Activated T-cell treated with anti-CD3 and anti-CD28 coated beads, Interleukin-2, amount 50 U/mL, for 4 hours (primary cell): ENCODE data around the gene NCAN. TPM values are rescaled to one million over a fixed set of nuclear protein-coding genes. Genes with fewer than 3 reads are reported as not detected.
A peak's percentile ranks its signal among the peaks of the same experiment; 100 is the strongest.

Source experiments
- ATAC-seq, 2 donors: fragments of 200-7000 bp; cut with Tn5 transposase; one replicate each; pipeline ENCODE4 v1.10.0; 2021
- DNase-seq: peaks from one replicate; pipeline ENCODE4 v3.0.0-alpha.2; 2020
- H3K27me3 Mint-ChIP-seq: one replicate; pipeline ENCODE4 v1.8.0; 2021; ENCODE audit warnings: low read depth, mixed read lengths
- H3K36me3 Mint-ChIP-seq: one replicate; pipeline ENCODE4 v1.8.0; 2022; ENCODE audit warnings: mixed read lengths; ENCODE audit not compliant: insufficient read depth
- H3K4me1 Mint-ChIP-seq: one replicate; pipeline ENCODE4 v1.8.0; 2021; ENCODE audit warnings: low read depth, mixed read lengths
- H3K4me3 Mint-ChIP-seq: one replicate; pipeline ENCODE4 v1.8.0; 2021; ENCODE audit warnings: mild to moderate bottlenecking, moderate library complexity, mixed read lengths
- H3K9me3 Mint-ChIP-seq: one replicate; pipeline ENCODE4 v1.8.0; 2021; ENCODE audit warnings: mixed read lengths
- total RNA-seq, 3 donors: library from RNA; stranded (reverse); gene quantifications; one replicate each; pipeline ENCODE4 v1.2.1, GENCODE V29; 2021

The NCAN gene
- total RNA-seq, 3 donors from 2014 or later, result 0.05 to 0.08 TPM; not detected in 1

DNA sequence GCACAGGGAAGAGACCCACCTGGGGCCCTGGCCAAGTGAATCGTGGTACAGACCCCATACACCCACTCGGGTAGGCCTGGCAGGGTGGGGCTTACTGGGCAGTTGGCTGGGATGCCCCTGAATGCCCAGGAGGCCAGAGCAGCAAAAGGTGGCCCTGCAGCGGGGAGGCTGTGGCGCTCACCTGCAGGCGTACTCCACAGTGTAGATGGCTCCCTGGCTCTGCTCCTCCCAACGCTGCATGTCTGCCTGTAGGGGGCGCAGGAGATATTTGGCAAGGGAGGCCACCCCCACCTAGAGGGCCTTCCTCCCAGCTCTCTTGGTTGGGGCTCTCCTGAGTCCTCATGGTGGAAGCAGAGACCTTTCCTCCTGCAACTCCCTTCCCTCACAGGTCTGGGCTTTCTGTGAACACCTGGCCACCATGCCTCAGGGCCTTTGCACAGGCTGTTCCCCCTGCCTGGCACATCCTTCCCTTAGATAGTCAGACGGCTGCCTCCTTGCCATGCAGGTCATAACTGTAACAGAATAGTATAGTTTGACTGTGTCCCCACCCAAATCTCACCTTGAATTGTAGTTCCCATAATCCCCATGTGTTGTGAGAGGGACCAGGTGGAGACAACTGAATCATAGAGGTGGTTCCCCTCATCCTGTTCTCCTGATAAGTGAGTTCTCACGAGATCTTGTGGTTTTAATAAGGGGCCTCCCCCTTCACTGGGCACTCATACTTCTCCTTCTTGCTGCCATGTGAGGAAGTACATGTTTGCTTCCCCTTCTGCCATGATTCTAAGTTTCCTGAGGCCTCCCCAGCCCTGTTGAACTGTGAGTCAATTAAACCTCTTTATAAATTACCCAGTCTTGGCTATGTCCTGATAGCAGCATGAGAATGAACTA lies 25.7 kb upstream of the NCAN start:
- Mint-ChIP-seq H3K27me3 (no peaks in the 10 kb centered on the region), H3K4me1 (peaks cover 33% of the 10 kb centered on the region), H3K9me3 (no peaks in the 10 kb centered on the region), H3K4me3 (no peak overlapping the region), H3K36me3 (peaks cover 26% of the 10 kb centered on the region)
- DNase-seq (peak; percentile 57), ATAC-seq (peak; percentile 91 to 93)

DNA sequence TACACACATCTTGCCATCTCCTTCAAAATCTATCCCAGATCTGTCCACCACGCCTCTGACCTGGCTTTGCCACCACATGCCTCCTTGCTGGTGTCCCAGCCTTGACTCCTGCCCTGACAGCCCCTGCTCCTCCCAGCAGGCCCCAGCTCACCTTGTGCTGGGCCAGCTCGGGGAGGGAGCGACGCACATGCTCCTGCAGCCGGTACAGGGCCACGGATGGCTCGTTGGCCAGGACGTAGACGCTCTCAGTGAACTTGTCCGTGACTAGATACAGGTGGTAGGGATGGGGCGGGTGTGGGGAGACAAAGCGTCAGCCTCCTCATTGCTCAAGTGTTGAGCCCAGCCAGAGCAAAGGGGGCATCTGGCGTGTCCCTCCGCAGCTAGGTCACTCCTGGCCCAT lies 25.0 kb upstream of the NCAN start:
- H3K4me1 Mint-ChIP-seq, result peaks cover 36% of the 10 kb centered on the region
- ATAC-seq (no peak), DNase-seq (no peak)
- no peaks in the 10 kb centered on the region for H3K9me3 Mint-ChIP-seq
- H3K27me3 Mint-ChIP-seq, result no peaks in the 10 kb centered on the region
- H3K36me3 Mint-ChIP-seq, result peaks cover 24% of the 10 kb centered on the region
- no peak overlapping the region for H3K4me3 Mint-ChIP-seq

DNA sequence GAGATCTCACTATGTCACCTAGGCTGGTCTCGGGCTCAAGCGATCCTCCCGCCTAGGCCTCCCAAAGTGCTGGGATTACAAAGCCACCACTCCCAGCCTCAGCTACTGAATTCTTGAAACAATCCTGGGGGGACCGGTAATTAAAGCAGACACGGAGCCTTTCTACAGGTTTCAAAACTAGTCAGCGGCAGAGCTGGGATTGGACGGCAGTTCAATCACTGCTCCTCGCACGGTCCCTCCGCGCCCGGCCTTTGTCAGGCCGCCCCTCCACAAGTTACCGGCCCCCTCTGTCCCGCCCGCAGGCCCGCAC lies 20.0 kb upstream of the NCAN start:
- no peaks in the 10 kb centered on the region for H3K9me3 Mint-ChIP-seq
- peaks cover 48% of the 10 kb centered on the region for H3K4me1 Mint-ChIP-seq
- ATAC-seq (peak; percentile 1 to 5), DNase-seq (no peak)
- H3K36me3 Mint-ChIP-seq, result peaks cover 10% of the 10 kb centered on the region
- H3K4me3 Mint-ChIP-seq, result peak overlapping the region; percentile 98
- H3K27me3 Mint-ChIP-seq, result no peaks in the 10 kb centered on the region

DNA sequence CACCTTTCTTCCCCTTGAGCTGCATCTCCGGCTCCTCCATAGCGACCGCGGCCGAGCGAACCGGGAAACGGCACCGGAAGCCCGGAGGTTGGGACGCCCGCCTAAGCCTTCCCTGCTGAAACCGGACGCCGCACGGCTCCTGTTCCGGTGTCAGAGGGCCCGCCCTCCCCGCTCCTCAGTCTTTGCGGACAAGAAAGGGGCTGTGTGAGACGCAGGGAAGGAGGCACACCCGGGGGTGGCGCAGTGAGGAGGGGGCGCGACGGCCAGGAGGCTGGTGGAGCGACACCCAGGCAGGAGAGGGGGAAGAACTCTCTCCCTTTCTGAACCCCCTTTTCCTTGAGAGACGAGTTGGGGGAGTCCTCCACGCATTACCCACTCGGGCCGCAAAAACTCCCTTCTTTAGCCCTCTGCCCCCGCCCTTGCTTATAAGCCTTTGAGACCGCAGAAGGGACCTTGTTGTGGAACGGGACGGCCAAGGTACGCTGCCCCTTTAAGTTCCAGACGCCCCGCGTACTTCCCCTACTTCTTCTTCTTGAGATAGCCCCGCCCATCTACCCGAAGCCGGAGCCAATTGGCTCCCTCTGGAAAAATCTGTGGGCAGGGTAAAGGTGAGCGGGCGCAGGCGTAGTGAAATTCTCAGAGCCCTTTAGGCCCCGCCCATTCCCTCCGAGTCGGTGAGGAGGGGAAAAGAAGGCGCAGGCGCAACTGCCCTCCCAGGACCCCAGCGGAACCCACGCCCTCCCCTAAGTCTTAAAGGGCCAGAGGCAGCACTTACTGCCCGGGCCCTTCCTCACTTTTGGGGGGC lies 19.5 kb upstream of the NCAN start, which contains the start of the genes BORCS8 and RFXANK:
Gene BORCS8 (minus strand): TSS at position 75 of the 805 bp plus-strand sequence. CDS start 35 bp downstream, at position 40.
Gene RFXANK (plus strand): TSS at position 181 of the 805 bp plus-strand sequence. CDS start 1,689 bp downstream, outside the sequence.
- Mint-ChIP-seq H3K27me3 (no peaks in the 10 kb centered on the region), H3K9me3 (no peaks in the 10 kb centered on the region), H3K4me1 (peaks cover 45% of the 10 kb centered on the region), H3K36me3 (peaks cover 10% of the 10 kb centered on the region), H3K4me3 (peak within 1 kb of the TSS; percentile 98)
- ATAC-seq (peak; percentile 91 to 92), DNase-seq (peak; percentile 97)

DNA sequence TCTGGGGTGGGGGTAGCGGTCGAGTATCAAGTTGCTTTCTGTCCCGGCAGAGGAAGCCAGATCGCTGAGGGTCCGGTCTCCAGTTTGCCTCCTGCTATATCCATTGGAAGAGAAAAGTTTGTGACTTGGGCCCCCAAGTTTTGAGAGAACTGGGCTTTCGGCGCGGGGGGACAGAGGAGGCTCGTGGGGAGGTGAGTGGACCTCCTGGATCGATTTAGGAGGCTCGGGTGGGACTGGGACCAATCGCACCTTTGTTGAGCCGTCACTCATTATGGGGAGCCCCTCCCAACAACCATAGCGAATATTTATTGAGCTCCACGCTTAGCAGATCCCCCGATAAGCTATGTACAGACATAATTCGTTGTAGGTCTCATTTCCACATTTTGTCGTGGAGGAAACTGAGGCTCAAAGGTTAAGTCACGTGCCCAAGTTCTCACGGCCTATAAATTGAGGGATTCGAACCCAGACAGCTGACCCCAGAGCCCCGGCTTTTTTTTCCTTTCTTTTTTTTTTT lies 18.8 kb upstream of the NCAN start:
- no peaks in the 10 kb centered on the region for H3K27me3 Mint-ChIP-seq
- peak overlapping the region; percentile 98 for H3K4me3 Mint-ChIP-seq
- peaks cover 10% of the 10 kb centered on the region for H3K36me3 Mint-ChIP-seq
- DNase-seq (no peak), ATAC-seq (peak in 1 of 2 donors; percentile 5)
- H3K4me1 Mint-ChIP-seq, result peaks cover 45% of the 10 kb centered on the region
- no peaks in the 10 kb centered on the region for H3K9me3 Mint-ChIP-seq

DNA sequence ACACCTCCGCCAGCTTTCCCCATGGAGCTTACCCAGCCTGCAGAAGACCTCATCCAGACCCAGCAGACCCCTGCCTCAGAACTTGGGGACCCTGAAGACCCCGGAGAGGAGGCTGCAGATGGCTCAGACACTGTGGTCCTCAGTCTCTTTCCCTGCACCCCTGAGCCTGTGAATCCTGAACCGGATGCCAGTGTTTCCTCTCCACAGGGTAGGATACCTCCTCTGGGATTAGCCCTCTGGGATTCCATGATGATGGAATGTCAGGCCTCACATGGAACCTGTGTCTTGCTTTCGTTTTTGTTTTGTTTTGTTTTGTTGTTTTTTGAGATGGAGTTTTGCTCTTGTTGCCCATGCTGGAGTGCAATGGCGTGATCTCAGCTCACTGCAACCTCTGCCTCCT lies 17.8 kb upstream of the NCAN start:
- Mint-ChIP-seq H3K36me3 (peaks cover 12% of the 10 kb centered on the region), H3K9me3 (no peaks in the 10 kb centered on the region), H3K27me3 (no peaks in the 10 kb centered on the region), H3K4me3 (peak overlapping the region; percentile 98), H3K4me1 (peaks cover 41% of the 10 kb centered on the region)
- DNase-seq (no peak), ATAC-seq (no peak)

DNA sequence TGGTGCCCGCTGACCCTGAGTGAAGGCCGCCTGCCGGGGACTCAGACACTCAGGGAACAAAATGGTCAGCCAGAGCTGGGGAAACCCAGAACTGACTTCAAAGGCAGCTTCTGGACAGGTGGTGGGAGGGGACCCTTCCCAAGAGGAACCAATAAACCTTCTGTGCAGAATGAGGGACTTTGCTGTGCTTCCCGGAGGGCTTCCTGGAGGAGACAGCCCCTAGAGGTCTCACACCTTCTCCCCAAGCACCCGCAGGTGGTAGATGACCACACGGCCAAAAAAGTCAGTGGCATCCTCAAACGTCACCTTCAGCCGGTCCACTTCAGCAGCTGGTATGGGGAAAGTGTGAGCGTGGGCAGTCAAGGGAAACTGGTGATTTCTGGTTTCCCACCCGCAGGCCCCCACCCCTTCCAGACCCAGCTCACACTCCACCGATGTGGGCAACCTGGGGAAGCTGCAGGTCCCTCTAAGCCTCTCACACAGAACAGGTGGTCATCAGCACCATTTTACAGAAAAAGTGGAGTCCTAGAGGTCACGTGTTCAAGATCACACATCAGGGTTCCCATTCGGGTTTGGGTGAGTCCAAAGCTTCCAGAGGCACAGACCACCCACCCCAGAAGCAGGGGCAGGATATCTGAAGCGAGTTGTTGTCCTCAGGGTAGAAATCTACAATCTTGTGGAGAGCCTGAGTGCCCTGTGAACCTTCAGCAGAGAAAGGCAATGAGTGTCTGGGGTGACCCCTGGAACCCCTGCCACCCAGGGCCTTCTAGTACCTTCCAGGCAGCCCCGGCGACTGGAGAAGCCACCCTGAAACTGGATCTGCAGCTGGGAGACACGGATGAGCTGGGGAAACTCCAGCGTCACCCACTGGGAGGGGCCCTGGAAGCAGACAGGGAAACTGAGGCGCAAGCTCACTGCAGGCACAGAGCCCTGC lies 9.8 kb upstream of the NCAN start:
- DNase-seq, result no peak
- ATAC-seq, result no peak
- Mint-ChIP-seq H3K4me3 (peak overlapping the region; percentile 96), H3K4me1 (peaks cover 16% of the 10 kb centered on the region), H3K9me3 (no peaks in the 10 kb centered on the region), H3K27me3 (no peaks in the 10 kb centered on the region), H3K36me3 (peaks cover 5% of the 10 kb centered on the region)

DNA sequence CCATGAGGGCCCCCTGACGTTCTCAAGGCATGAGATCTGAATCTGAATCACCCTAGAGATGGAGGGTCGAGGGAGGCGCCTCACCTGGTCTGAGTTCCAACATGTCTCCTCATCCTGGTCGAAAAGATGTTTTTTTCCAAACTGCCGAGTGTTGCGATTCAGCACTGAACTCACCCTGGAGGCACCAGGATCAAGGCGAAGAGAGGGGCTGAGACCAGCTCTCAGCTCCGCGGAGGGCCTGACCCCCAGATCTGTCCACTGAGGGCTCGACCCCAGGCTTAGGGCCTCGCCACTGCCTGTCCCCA lies 9.1 kb upstream of the NCAN start:
- Mint-ChIP-seq H3K4me3 (peak overlapping the region; percentile 96), H3K27me3 (no peaks in the 10 kb centered on the region), H3K9me3 (no peaks in the 10 kb centered on the region), H3K4me1 (peaks cover 23% of the 10 kb centered on the region), H3K36me3 (peaks cover 5% of the 10 kb centered on the region)
- DNase-seq (no peak), ATAC-seq (peak; percentile 7 to 11)

DNA sequence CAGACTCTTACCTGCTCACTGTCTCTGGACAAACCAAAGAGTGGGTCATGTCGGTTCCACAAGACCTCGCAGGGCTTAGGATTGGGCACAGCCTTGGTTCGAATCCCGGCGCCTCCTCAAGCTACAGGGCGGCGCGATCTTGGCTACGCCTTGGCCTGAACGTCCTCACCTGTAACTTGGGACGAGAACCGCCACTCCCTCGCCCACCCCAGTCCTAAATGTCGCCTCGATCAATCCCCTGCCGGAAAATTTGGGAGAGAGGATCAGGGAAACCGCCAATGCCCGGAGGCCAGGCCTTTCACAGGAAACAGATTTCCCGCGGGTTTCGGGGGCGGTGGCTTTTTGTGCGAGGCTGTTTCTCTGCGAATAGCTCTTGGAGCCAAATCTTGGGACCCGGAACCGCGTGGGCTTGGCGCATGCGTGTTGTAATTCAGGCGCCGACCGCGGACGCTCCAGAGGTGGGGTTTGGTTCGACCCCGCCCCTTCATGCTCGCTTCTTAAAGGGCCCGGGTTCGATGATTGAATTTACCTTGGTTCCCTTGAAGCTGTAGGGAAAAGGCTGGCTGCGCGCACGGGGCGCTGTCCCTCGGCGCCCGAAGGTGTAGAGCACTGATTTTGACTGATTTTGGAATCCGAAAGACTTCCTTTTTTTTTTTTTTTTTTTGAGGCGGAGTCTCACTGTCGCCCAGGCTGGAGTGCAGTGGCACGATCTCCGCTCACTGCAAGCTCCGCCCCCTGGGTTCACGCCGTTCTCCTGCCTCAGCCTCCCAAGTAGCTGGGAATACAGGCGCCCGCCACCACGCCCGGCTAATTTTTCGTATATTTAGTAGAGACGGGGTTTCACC lies 8.5 kb upstream of the NCAN start, which contains the start of gene NR2C2AP:
Gene NR2C2AP (minus strand): TSS at position 403 of the 845 bp plus-strand sequence. CDS start 354 bp downstream, at position 49.
- DNase-seq, result peak; percentile 93
- peak within 1 kb of the TSS; percentile 96 for H3K4me3 Mint-ChIP-seq
- H3K27me3 Mint-ChIP-seq, result no peaks in the 10 kb centered on the region
- H3K4me1 Mint-ChIP-seq, result peaks cover 26% of the 10 kb centered on the region
- ATAC-seq, result peak; percentile 90 to 93
- H3K9me3 Mint-ChIP-seq, result no peaks in the 10 kb centered on the region
- H3K36me3 Mint-ChIP-seq, result peaks cover 5% of the 10 kb centered on the region

DNA sequence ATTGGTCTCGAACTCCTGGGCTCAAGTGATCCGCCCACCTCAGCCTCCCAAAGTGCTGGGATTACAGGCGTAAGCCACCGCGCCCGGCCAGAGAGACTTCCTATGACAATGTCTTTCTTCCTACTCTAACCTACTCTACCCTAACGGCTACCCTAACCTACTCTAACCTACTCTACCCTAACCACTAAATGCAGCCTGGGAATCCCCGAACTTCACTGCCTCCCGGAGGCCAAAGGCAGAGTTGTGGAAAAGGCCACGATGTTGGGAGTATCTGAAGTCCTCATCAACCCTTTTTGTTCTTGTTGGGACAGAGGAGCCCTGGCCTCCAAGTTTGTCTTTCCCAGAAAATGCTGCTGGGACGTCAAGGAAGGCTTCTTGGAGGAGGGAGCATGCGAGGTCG lies 7.6 kb upstream of the NCAN start:
- no peak for DNase-seq
- Mint-ChIP-seq H3K27me3 (no peaks in the 10 kb centered on the region), H3K4me1 (peaks cover 26% of the 10 kb centered on the region), H3K36me3 (peaks cover 3% of the 10 kb centered on the region), H3K4me3 (peak overlapping the region; percentile 96), H3K9me3 (no peaks in the 10 kb centered on the region)
- ATAC-seq, result no peak

DNA sequence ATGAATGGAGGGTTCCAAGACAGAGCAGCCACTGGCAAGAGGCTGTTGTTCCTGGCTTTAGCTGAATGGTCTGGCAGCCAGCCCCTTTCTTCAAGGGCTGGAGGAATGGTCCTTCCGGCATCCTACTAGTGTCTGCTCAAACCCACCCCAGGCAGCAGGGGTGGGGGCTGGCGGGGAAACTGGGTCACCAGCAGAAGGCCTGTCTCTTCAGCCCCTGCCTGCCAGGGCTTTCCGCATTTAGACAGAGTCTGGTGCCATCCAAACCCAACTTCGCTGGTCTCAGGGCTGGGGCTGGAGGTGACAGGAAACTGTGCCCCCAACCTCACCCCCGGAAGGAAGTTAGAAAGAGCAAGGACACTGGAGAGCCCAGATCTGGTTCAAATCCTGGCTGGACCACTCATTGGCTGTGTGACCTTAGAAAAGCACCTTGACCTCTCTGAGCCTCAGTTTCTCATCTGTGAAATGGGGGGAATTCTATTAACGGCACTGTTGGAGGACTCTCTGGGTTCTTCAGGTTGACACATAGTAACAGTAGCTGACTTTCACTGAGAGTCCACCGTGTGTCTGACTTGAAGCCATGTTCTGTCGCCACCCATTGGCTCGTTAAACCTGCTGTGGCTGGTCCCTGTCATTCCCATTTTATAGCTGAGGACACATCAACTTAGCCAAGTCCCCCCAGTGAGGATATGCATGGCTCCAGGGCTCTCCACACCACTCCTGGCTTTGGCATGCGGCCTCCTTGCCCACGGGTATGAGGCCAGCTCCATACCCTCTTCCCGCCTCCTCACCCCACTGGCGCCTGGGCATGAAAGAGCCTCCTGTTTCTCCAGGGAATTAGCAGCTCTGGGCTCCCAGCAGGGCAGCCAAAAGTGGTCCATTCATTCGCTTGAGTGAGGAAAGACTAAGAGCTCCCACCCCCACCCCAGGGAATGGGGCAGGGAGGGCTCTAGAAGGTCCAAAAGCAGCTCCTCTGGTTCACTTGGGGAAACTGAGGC lies 6.0 kb upstream of the NCAN start:
- Mint-ChIP-seq H3K36me3 (no peaks in the 10 kb centered on the region), H3K27me3 (peaks cover 5% of the 10 kb centered on the region), H3K9me3 (no peaks in the 10 kb centered on the region), H3K4me1 (peaks cover 26% of the 10 kb centered on the region), H3K4me3 (no peak overlapping the region)
- DNase-seq, result no peak
- ATAC-seq, result no peak

DNA sequence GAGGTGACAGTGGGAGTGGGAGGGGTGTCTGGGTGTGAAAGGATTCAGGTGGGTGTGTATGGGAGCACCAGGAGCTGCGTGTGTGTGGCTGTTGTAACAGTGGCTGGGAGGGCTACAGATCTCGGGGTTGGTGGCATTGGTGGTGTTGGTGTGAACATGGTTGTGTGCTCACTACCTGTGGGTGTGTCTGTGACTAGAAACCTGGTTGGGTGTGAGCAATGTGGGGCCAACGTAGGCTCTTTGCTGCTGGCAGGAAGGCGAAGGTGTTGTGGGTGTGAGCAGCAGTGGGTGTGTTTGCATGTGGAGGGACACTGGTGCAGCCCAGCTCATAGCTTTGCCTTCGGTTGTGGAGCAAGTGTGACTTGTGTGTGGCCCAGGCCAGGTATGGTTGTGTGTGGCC lies 4.8 kb upstream of the NCAN start:
- Mint-ChIP-seq H3K4me1 (peaks cover 26% of the 10 kb centered on the region), H3K27me3 (peaks cover 12% of the 10 kb centered on the region)

More for the DNA sequence above, 4.8 kb upstream of the NCAN start:
- no peaks in the 10 kb centered on the region for H3K36me3 Mint-ChIP-seq
- DNase-seq (no peak), ATAC-seq (no peak)
- H3K4me3 Mint-ChIP-seq, result no peak overlapping the region
- no peaks in the 10 kb centered on the region for H3K9me3 Mint-ChIP-seq
